ENCODE results near the gene RNF157.
"Not testable (repeated sequence)": the region's sequence is repeated elsewhere in the genome, so short reads cannot be mapped to it uniquely, and the experiment has no call there.

RNF157 gene

GRCh38 chr17:76233588-76234353 lies 6.5 kb downstream of the RNF157 start:
- no peak for DNase-seq (ENCODE audit: low read depth)

GRCh38 chr17:76232342-76232741 lies 8.0 kb downstream of the RNF157 start:
- DNase-seq (ENCODE audit: low read depth) = peak; percentile 94

DNA sequence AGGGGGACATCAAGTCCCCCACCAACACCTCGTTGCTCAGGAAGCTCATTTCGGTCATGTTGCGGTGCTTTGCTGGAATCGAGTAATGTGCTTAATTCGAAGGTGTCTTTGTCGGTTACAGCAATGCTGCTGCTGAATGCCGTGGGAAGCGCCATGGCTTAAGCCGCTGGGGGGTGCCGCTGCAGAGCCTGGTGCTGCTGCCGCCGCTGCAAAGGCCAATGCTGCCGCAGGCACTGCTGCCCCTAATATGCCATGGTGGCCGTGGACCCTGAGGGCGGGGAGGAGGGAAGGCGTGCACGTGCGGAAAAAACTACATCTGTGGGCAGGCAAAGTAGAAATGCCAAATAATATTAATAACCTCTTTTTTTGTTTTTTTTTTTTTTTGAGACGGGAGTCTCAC lies 13.5 kb downstream of the RNF157 start:
- not testable (repeated sequence) for DNase-seq (ENCODE audit: low read depth)

GRCh38 chr17:76225373-76226086 lies 14.8 kb downstream of the RNF157 start:
- DNase-seq (ENCODE audit: low read depth) = not testable (repeated sequence)

DNA sequence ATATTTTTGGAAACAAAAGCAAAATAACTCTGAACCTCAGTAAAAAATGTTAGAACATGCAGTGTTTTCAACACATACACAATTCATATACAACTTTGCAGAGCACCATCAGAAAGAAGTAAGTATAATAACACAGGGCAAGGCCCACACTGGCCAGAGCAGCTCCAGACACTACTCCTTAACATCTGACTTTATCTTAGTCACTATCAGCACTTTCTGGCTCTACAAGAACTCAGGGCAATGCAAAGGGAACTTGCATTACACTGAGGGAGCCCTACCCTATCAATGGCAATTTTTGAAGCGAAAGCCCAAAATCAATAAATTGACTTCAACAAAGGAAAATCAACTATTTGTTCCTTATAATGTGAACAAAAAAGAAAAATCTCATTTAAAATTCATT lies 16.5 kb downstream of the RNF157 start:
- no peak for DNase-seq (ENCODE audit: low read depth)

- DNase-seq (ENCODE audit: low read depth) = no peak
Observed at GRCh38 chr17:76219670-76220383, 20.5 kb downstream of the RNF157 start.

GRCh38 chr17:76217081-76217480 lies 23.2 kb downstream of the RNF157 start:
- DNase-seq (ENCODE audit: low read depth) = no peak

DNA sequence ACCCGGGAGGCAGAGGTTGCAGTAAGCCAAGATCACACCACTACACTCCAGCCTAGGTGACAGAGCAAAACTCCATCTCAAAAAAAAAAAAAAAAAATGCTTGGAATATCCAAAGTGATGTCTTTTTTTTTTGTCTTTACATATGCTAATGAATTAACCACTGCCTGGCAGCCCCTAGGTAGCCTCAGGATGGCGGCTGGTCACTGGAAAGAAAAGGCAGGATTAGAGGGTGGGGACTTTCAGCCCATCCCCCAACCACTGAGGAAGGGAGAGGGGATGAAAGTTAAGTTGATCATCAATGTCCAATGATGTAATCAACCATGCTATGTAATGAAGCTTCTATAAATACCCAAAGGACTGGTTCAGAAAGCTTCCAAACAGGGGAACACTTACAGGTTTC lies 26.8 kb downstream of the RNF157 start:
- DNase-seq (ENCODE audit: low read depth) = no peak

GRCh38 chr17:76208120-76208519 lies 32.2 kb downstream of the RNF157 start:
- no peak for DNase-seq (ENCODE audit: low read depth)

DNA sequence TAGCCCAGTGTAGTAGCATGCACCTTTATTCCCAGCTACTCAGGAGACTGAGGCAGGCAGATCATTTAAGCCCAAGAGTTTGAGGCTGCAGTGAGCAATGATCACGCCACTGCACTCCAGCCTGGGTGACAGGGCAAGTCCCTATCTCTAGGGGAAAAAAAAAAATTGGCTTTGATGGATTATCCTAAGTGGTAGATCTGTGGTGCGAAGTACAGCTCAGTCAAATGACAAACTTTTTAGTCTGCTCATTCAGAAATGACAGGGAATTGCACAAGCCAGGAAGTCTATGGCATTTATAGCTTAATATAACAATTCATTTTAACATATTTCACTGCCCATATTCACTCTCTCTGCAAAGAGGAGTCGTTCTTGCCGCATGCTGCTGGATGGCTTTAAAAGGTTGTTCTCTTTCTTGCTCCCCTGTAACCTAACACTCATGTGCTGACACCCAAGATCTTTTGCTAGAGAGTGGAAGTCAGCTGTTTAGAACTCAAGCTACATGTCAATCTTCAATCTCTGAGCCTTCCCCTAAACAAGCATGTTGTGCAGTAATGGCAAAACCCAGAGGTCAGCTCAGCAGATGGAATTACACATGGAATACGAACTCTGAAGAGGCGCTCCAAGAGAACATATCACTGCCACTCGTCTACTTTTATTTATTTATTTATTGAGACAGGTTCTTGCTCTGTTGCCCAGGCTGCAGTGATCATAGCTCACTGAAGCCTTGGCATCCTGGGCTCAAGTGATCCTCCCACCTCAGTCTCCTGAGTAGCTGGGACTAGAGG lies 32.8 kb downstream of the RNF157 start:
- no peak for DNase-seq (ENCODE audit: low read depth)

DNA sequence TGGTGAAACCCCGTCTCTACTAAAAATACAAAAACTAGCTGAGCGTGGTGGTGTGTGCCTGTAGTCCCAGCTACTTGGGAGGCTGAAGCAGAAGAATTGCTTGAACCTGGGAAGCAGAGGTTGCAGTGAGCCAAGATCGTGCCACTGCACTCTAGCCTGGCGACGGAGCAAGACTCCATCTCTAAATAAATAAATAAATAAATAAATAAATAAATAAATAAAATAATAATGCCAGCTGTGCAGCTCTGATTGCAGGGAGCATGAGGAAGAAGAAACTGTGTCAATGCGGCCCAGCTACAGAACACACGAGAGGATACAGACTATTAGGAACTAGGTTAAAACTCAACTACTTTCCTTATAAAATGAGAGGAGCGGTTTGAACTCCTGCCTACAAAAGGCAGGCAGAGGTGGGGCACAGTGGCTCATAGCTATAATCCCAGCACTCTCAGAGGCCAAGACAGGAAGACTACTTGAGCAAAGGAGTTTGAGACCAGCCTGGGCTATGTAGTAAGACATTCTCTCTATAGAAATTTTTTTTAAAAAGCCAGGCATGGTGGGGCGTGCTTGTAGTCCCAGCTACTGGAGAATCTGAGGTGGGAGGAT lies 34.6 kb downstream of the RNF157 start:
- not testable (repeated sequence) for DNase-seq (ENCODE audit: low read depth)

DNA sequence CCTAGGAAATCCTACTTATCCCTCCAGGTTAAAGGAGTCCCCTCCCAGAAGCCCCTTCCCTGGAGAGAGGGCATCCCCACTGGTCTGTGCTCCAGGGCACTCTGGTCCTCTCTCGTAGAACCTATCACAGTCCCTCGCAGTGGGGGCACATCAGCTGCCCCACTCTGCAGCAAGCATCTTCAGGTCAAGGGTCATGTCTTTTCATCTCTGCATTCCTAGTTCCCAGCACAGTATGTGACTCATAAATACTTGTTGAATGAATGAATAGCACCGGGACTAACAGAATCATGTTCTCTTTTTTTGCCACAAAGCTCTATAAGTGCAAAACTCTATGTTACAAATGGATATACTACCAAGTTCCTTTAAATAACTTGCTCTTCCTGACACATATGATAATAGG lies 36.0 kb downstream of the RNF157 start:
- DNase-seq (ENCODE audit: low read depth) = peak; percentile 80

DNA sequence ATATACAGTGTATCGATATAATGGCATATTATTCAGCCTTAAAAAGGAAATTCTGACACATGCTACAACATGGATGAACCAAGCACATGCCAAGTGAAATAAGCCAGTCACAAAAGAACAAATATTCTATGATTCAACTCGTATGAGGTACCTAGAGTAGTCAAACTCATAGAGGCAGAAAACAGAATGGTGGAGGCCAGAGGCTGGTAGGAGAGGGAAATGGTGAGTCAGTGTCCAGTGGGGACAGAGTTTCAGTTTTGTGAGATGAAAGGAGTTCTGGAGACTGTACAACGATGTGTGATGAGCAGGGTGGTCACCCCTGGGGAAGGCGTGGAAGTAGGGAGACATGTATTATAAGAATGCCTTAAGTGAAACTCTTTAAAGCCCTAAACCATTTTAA lies 39.9 kb downstream of the RNF157 start:
- no peak for DNase-seq (ENCODE audit: low read depth)

- no peak for DNase-seq (ENCODE audit: low read depth)
Observed at GRCh38 chr17:76199469-76199868, 40.8 kb downstream of the RNF157 start.

GRCh38 chr17:76198702-76199101 lies 41.6 kb downstream of the RNF157 start:
- no peak for DNase-seq (ENCODE audit: low read depth)

DNA sequence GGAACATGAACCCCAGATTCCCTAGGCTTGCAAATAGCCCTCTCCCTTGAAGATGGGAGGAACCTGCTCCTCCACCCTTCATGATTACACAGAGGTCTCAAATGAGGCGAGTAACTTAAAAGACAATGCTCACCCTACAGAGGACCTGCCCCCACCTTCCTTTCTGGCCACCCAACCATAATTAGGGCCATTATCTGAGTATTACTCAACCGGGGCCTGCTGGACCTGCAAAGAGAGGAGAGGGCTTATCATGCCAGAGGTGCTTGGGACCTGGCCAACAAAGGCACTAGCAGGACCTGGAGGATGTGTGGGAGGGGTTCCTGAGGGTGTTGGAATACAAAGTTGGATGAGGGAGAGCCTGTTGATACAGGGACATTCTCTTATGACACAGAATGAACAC lies 42.4 kb downstream of the RNF157 start:
- no peak for DNase-seq (ENCODE audit: low read depth)

GRCh38 chr17:76196675-76197074 lies 43.6 kb downstream of the RNF157 start:
- no peak for DNase-seq (ENCODE audit: low read depth)

DNA sequence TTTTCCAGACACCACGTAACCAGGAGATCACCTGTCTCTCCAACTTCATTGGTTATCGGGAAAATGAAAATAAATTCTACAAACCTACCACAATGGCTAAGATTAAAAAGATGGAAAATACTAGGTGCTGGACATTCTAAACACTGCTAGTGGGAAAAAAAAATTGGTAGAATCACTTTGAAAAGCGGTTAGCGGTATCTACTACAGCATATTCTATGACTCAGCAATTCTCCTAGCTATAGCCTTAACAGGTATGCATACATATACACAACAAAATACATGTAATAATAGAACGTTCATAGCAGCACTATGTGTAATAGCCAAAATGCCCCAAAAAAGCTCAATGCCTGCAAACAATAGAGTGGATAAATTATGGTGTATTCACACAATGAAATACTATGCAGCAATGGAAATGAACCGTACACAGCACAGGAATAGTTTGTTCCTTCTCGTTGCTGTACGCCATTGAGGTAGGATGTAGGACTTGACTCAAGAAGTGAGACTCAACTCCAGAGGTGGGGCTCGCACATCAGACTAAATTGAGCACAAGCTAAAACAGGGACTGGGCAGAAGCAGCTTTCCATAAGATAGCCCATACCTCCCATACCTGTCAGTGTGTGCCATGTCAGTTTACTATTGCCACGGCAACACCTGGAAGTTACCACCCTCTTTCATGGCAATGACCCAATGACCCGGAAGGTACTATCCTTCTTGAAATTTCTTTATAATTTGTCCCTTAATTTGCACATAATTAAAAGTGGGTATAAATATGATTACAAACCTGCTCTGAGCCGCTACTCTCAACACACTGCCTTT lies 44.8 kb downstream of the RNF157 start:
- no peak for DNase-seq (ENCODE audit: low read depth)

- no peak for DNase-seq (ENCODE audit: low read depth)
Observed at GRCh38 chr17:76193591-76193990, 46.7 kb downstream of the RNF157 start.

DNA sequence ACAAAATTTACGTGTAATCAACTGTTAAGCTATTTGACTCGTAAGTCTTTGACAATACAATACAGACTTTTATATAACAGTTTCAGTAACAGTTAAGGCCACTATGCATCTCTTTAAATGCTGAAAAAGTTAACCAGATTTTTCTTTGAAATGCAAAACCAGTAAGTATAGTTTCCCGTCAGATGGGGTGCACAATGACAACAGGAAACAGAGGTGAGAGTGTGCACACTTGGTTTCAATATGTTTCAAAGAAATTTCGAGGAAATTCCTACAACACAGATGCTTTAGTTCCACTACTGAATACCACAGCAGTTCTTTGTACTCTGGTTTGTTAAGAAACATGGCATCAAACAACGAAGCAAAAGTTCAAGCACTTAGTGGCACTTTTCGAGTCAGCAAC lies 48.4 kb downstream of the RNF157 start:
- DNase-seq (ENCODE audit: low read depth) = no peak

DNA sequence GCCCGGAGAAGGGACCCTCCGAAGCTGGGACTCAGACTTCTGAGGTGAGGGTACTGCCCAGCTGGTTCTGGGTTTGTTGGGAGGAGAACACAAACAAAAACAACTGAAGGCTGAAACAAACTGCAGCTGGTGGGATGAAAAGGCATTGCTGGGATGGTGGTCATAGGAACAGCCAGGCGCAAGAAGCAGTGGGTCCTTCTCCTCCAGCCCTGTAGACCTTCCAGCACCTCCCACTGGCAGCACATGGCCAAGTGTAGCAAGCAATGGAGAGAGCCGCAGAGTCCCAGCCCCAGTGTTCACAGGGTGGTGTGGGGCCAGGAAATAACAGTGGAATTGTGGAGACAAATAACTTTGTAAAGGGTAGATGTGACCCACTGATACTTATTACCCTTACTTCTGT lies 50.6 kb downstream of the RNF157 start:
- no peak for DNase-seq (ENCODE audit: low read depth)
